Islet of Langerhans (tissue), 1 donor: ENCODE measurements around the gene POLD1.

Experiments used
- FAIRE-seq: peaks from one replicate; lab custom pipeline; 2011; peaks lifted over from hg19 to GRCh38; lab: Jason Lieb, UNC

The POLD1 gene

DNA sequence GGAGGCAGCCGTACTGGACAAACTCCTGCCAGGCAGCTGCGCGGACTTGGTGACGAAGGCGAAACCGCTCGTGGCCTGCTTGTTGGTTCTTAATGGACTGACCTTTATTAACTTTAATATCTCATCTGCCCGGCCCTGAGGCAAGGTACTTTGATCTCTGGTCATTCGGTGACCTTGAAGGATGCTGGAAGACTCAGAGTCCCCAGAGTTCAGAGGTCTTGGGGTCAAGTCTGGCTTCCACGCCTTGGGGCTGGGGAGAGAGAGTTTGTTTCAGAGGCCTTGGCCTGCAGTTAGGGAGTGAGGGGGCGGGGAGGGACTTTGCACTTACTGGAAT, 82.5 kb downstream of the POLD1 start:
- FAIRE-seq, result no peak

DNA sequence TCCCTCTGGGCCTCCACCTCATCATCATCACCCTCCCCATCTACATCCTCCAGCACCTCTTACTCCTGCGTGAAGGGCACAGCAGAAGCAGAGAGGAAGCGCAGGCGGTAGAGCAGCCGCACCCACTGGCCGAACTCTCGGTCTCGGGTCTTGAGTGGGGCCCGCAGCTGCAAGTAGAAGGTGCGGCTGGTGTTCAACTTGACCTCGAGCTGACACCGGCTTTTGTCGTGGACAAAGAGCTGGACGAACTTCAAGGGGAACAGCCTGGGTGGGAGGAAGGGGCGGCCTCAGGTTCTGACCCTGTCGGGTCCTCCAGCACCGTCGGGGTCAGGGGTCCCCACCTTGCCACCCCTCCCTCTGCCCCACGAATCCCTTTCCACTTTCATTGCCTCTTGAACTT, 83.4 kb downstream of the POLD1 start:
- FAIRE-seq, result no peak
